Measurements from ENCODE around the gene LHX2. TPM values are rescaled to one million over a fixed set of nuclear protein-coding genes. Genes with fewer than 3 reads are reported as not detected.

LHX2 gene
- total and polyA plus RNA-seq, 2 experiments from 2014 or later: 1.7 TPM; not detected in 1

GRCh38 chr9:124004593-124004992, 7.0 kb upstream of the LHX2 start:
- peaks cover 96% of the 10 kb centered on the region for H3K27me3 ChIP-seq (ENCODE audit: insufficient read depth)
- H3K36me3 ChIP-seq (ENCODE audit: insufficient read depth): no peaks in the 10 kb centered on the region
- H3K4me2 ChIP-seq: peak overlapping the region; percentile 18
- no peak overlapping the region for H3K4me3 ChIP-seq
- Mint-ChIP-seq H3K4me3 (no peak overlapping the region; the same call in 2 of the 3 replicates), H3K9me3 (peaks cover 4% of the 10 kb centered on the region; the same call in 1 of the 3 replicates), H3K27ac (no peak overlapping the region), H3K36me3 (ENCODE audit: low read depth) (no peaks in the 10 kb centered on the region), H3K4me1 (peaks cover 67% of the 10 kb centered on the region), H3K27me3 (ENCODE audit: insufficient read depth, low read depth, poor library complexity) (peaks cover 95% of the 10 kb centered on the region)
- no peaks in the 10 kb centered on the region for H3K9me2 ChIP-seq (ENCODE audit: insufficient read depth)
- H3K4me1 ChIP-seq (ENCODE audit: insufficient read depth): peaks cover 63% of the 10 kb centered on the region
- peaks cover 38% of the 10 kb centered on the region for H3F3A ChIP-seq (replicated peaks; ENCODE audit: low read depth)
- DNase-seq (ENCODE audit: low spot score) (no peak), ATAC-seq (no peak)
- no peaks in the 10 kb centered on the region for H3K79me2 ChIP-seq (replicated peaks; ENCODE audit: insufficient read depth)
- TF ChIP-seq EZH2 (IDR thresholded peaks at IDR 0.05; ENCODE audit: low read depth, unreplicated experiment) (peak; percentile 42), ZNF331 (CRISPR knock-in tag; IDR thresholded peaks at IDR 0.05; ENCODE audit: low read depth) (no peak)
- H2AFZ ChIP-seq: no peak overlapping the region
- peaks cover 61% of the 10 kb centered on the region for H4K20me1 ChIP-seq (replicated peaks; ENCODE audit: insufficient read depth)
- H3K27ac ChIP-seq (ENCODE audit: low read depth): no peak overlapping the region

- peaks cover 44% of the 10 kb centered on the region for H3F3A ChIP-seq (replicated peaks; ENCODE audit: low read depth)
- peaks cover 66% of the 10 kb centered on the region for H3K4me1 ChIP-seq (ENCODE audit: insufficient read depth)
- H4K20me1 ChIP-seq (replicated peaks; ENCODE audit: insufficient read depth): peaks cover 65% of the 10 kb centered on the region
- H3K79me2 ChIP-seq (replicated peaks; ENCODE audit: insufficient read depth): no peaks in the 10 kb centered on the region
- H3K27me3 ChIP-seq (ENCODE audit: insufficient read depth): peaks cover 100% of the 10 kb centered on the region
- no peak overlapping the region for H3K27ac ChIP-seq (ENCODE audit: low read depth)
- H2AFZ ChIP-seq: no peak overlapping the region
- H3K4me2 ChIP-seq: peak overlapping the region; percentile 18
- no peaks in the 10 kb centered on the region for H3K9me2 ChIP-seq (ENCODE audit: insufficient read depth)
- Mint-ChIP-seq H3K9me3 (peaks cover 4% of the 10 kb centered on the region; the same call in 2 of the 3 replicates), H3K4me3 (no peak overlapping the region; the same call in 2 of the 3 replicates), H3K27ac (no peak overlapping the region), H3K36me3 (ENCODE audit: low read depth) (no peaks in the 10 kb centered on the region; the same call in 2 of the 3 replicates), H3K4me1 (peaks cover 73% of the 10 kb centered on the region), H3K27me3 (ENCODE audit: insufficient read depth, low read depth, poor library complexity) (peaks cover 100% of the 10 kb centered on the region)
- TF ChIP-seq ZNF331 (CRISPR knock-in tag; IDR thresholded peaks at IDR 0.05; ENCODE audit: low read depth) (no peak), ETS1 (IDR thresholded peaks at IDR 0.05) (peak; percentile 55; the same call in 1 of the 2 replicates), CTCF (conservative IDR thresholded peaks at IDR 0.05; ENCODE audit: low read depth in 2 of 2) (no peak), EZH2 (IDR thresholded peaks at IDR 0.05; ENCODE audit: low read depth, unreplicated experiment) (peak; percentile 12), POLR2AphosphoS5 (IDR thresholded peaks at IDR 0.05; ENCODE audit: low read depth) (peak; percentile 35; the same call in 1 of the 2 replicates), REST (IDR thresholded peaks at IDR 0.05; ENCODE audit: unreplicated experiment) (no peak)
- H3K36me3 ChIP-seq (ENCODE audit: insufficient read depth): no peaks in the 10 kb centered on the region
- no peak overlapping the region for H3K4me3 ChIP-seq
- peak; percentile 93 for DNase-seq (ENCODE audit: low spot score)
- peak; percentile 57 for ATAC-seq
These were observed 6.4 kb upstream of the LHX2 start for GRCh38 chr9:124005029-124005771.

Data from GM23338 (cell line).